IMR-90 (cell line): ENCODE measurements around the gene EXOSC3. TPM values are rescaled to one million over a fixed set of nuclear protein-coding genes. Genes with fewer than 3 reads are reported as not detected.

Experiments used
- ATAC-seq: fragments of 200-7000 bp; cut with Tn5 transposase; 2 replicates; pipeline ENCODE4 v1.9.1; 2020; ENCODE audit warnings: low read depth, mild to moderate bottlenecking, moderate library complexity
- BruUV-seq: library from RNA; stranded (reverse); fragments of 400-500 nt; replicated peaks from 2 replicates; lab custom pipeline; 2021; lab: Mats Ljungman, UMichigan
- CTCF ChIA-PET: fragments of 300-600 bp; formaldehyde crosslinking; extraction: SDS; loops from one replicate; lab custom pipeline; 2021; ENCODE audit warnings: antibody characterized with exemption; lab: Yijun Ruan, JAX
- POLR2A ChIA-PET: fragments of 300-600 bp; sonication (Branson Sonifier 250); formaldehyde crosslinking; loops from one replicate; lab custom pipeline; 2022; ENCODE audit warnings: antibody characterized with exemption; ENCODE audit not compliant: unreplicated experiment; lab: Charles Lee
- DNase-seq: peaks from one replicate; pipeline ENCODE4 v3.0.0; 2013
- H2AFZ ChIP-seq: replicated peaks from 2 replicates; pipeline ENCODE3; 2013; ENCODE audit warnings: low read length, mild to moderate bottlenecking; ENCODE audit not compliant: poor library complexity
- H2AK5ac ChIP-seq: 2 replicates; pipeline ENCODE4 v1.6.1; 2013; ENCODE audit warnings: low read depth, low read length, inconsistent platforms
- H2AK9ac ChIP-seq: replicated peaks from 2 replicates; pipeline ENCODE3; 2013; ENCODE audit warnings: mild to moderate bottlenecking, low read depth, low read length, moderate library complexity; ENCODE audit not compliant: poor library complexity
- H2BK120ac ChIP-seq: 2 replicates; pipeline ENCODE4 v1.6.1; 2013; ENCODE audit warnings: low read depth, low read length, inconsistent platforms
- H2BK15ac ChIP-seq: 3 replicates; pipeline ENCODE4 v1.6.1; 2013; ENCODE audit warnings: low read depth, low read length, inconsistent platforms
- H2BK20ac ChIP-seq: 2 replicates; pipeline ENCODE4 v1.6.1; 2013; ENCODE audit warnings: low read depth, mild to moderate bottlenecking, inconsistent platforms, low read length, moderate library complexity
- H2BK5ac ChIP-seq: 2 replicates; pipeline ENCODE4 v1.6.1; 2013; ENCODE audit warnings: mild to moderate bottlenecking, low read depth, low read length, inconsistent platforms; ENCODE audit not compliant: poor library complexity, severe bottlenecking
- H3K14ac ChIP-seq: replicated peaks from 2 replicates; pipeline ENCODE4 v1.6.1; 2013; ENCODE audit warnings: low read depth, low read length, inconsistent platforms
- H3K18ac ChIP-seq: 2 replicates; pipeline ENCODE4 v1.6.1; 2013; ENCODE audit warnings: low read depth, low read length, control low read depth
- H3K23ac ChIP-seq: 2 replicates; pipeline ENCODE4 v1.6.1; 2013; ENCODE audit warnings: low read depth, low read length, inconsistent platforms
- H3K27ac ChIP-seq: 2 replicates; pipeline ENCODE4 v1.5.1; 2013; ENCODE audit warnings: mild to moderate bottlenecking, control low read depth, low read length; ENCODE audit not compliant: insufficient read depth
- H3K27me3 ChIP-seq: 2 replicates; pipeline ENCODE4 v1.6.1; 2013; ENCODE audit warnings: low read length; ENCODE audit not compliant: control insufficient read depth, insufficient read depth
- H3K36me3 ChIP-seq: 2 replicates; pipeline ENCODE4 v1.6.1; 2013; ENCODE audit warnings: low read length, mixed read lengths; ENCODE audit not compliant: control insufficient read depth, insufficient read depth
- H3K4ac ChIP-seq: 2 replicates; pipeline ENCODE4 v1.6.1; 2013; ENCODE audit warnings: low read depth, low read length, inconsistent platforms
- H3K4me1 ChIP-seq: 2 replicates; pipeline ENCODE4 v1.6.1; 2013; ENCODE audit warnings: low read length, mixed read lengths; ENCODE audit not compliant: control insufficient read depth, insufficient read depth
- H3K4me2 ChIP-seq: 2 replicates; pipeline ENCODE4 v1.6.1; 2013; ENCODE audit warnings: low read depth, mild to moderate bottlenecking, control low read depth, low read length, moderate library complexity
- H3K4me3 ChIP-seq: 2 replicates; pipeline ENCODE4 v1.5.1; 2013; ENCODE audit warnings: low read depth, mild to moderate bottlenecking, control low read depth, low read length, moderate library complexity; ENCODE audit not compliant: insufficient read depth
- H3K56ac ChIP-seq: 2 replicates; pipeline ENCODE4 v1.6.1; 2013; ENCODE audit warnings: low read length, inconsistent platforms; ENCODE audit not compliant: insufficient read depth; ENCODE audit errors: extremely low read depth
- H3K79me1 ChIP-seq, 2 experiments: 2 replicates each; pipeline ENCODE4 v1.6.1; 2013; ENCODE audit warnings: low read length in 2 of 2, inconsistent platforms in 1 of 2, low read depth in 1 of 2
- H3K9ac ChIP-seq: 2 replicates; pipeline ENCODE4 v1.6.1; 2013; ENCODE audit warnings: low read depth, low read length, control low read depth
- H3K9me1 ChIP-seq: 2 replicates; pipeline ENCODE4 v1.6.1; 2013; ENCODE audit warnings: low read length, inconsistent platforms; ENCODE audit not compliant: insufficient read depth
- H3K9me3 ChIP-seq: 2 replicates; pipeline ENCODE4 v1.6.1; 2013; ENCODE audit warnings: low read length; ENCODE audit not compliant: control insufficient read depth, insufficient read depth
- H4K20me1 ChIP-seq: 2 replicates; pipeline ENCODE4 v1.6.1; 2013; ENCODE audit warnings: low read length, inconsistent platforms; ENCODE audit not compliant: insufficient read depth
- H4K5ac ChIP-seq: 2 replicates; pipeline ENCODE4 v1.6.1; 2013; ENCODE audit warnings: mild to moderate bottlenecking, low read depth, low read length, control low read depth
- H4K8ac ChIP-seq, 2 experiments: 2 replicates each; pipeline ENCODE4 v1.6.1; 2013; ENCODE audit warnings: low read depth in 2 of 2, low read length in 2 of 2, control low read depth in 1 of 2, inconsistent platforms in 1 of 2
- H4K91ac ChIP-seq: 2 replicates; pipeline ENCODE4 v1.6.1; 2013; ENCODE audit warnings: low read depth, low read length, inconsistent platforms; ENCODE audit not compliant: insufficient read depth
- BHLHE40 ChIP-seq: fragments of 150-350 bp; IDR thresholded peaks from 2 replicates; pipeline ENCODE4 v1.6.1; 2016; ENCODE audit warnings: mild to moderate bottlenecking, low read depth, low read length
- CEBPB ChIP-seq: IDR thresholded peaks from 2 replicates; pipeline ENCODE4 v1.6.1; 2012; ENCODE audit warnings: low read depth, low read length, improper control_type of control experiment
- CHD1 ChIP-seq: IDR thresholded peaks from 2 replicates; pipeline ENCODE4 v1.6.1; 2012; ENCODE audit warnings: low read depth, low read length, improper control_type of control experiment
- CTCF ChIP-seq: conservative IDR thresholded peaks from 2 replicates; pipeline ENCODE4 v1.5.1; 2012; ENCODE audit warnings: mild to moderate bottlenecking, low read depth, low read length, improper control_type of control experiment
- ELK1 ChIP-seq: fragments of 150-350 bp; IDR thresholded peaks from 2 replicates; pipeline ENCODE4 v1.6.1; 2016; ENCODE audit warnings: low read depth, mild to moderate bottlenecking, low read length, moderate library complexity, borderline replicate concordance
- FOS ChIP-seq: fragments of 150-350 bp; IDR thresholded peaks from 2 replicates; pipeline ENCODE4 v1.6.1; 2016; ENCODE audit warnings: low read depth, low read length
- MAFK ChIP-seq: IDR thresholded peaks from 2 replicates; pipeline ENCODE4 v1.6.1; 2012; ENCODE audit warnings: low read depth, low read length, improper control_type of control experiment
- MAZ ChIP-seq: IDR thresholded peaks from 2 replicates; pipeline ENCODE4 v1.6.1; 2012; ENCODE audit warnings: low read depth, mild to moderate bottlenecking, low read length, improper control_type of control experiment, moderate library complexity, borderline replicate concordance
- MXI1 ChIP-seq: IDR thresholded peaks from 2 replicates; pipeline ENCODE4 v1.6.1; 2012; ENCODE audit warnings: low read depth, mild to moderate bottlenecking, low read length, moderate library complexity, borderline replicate concordance
- NFE2L2 ChIP-seq: fragments of 150-350 bp; IDR thresholded peaks from 2 replicates; pipeline ENCODE4 v1.6.1; 2016; ENCODE audit warnings: low read depth, mild to moderate bottlenecking, low read length
- POLR2A ChIP-seq: IDR thresholded peaks from 2 replicates; pipeline ENCODE4 v1.6.1; 2012; ENCODE audit warnings: mild to moderate bottlenecking, low read depth, low read length
- RAD21 ChIP-seq: IDR thresholded peaks from 2 replicates; pipeline ENCODE4 v1.6.1; 2012; ENCODE audit warnings: low read length, improper control_type of control experiment
- RCOR1 ChIP-seq: IDR thresholded peaks from 2 replicates; pipeline ENCODE4 v1.6.1; 2012; ENCODE audit warnings: mild to moderate bottlenecking, low read length, improper control_type of control experiment; ENCODE audit not compliant: insufficient replicate concordance
- RFX5 ChIP-seq: IDR thresholded peaks from 2 replicates; pipeline ENCODE4 v1.8.0; 2012; ENCODE audit warnings: low read depth, mild to moderate bottlenecking, low read length, moderate library complexity
- SMC3 ChIP-seq: fragments of 150-350 bp; IDR thresholded peaks from 2 replicates; pipeline ENCODE4 v1.6.1; 2016; ENCODE audit warnings: low read depth, mild to moderate bottlenecking, antibody characterized with exemption, low read length, moderate library complexity
- WGBS, 2 experiments: methylation state at CpG; one replicate each; pipeline versions ENCODE4 v1.1.5 to v1.1.7; 2013; ENCODE audit warnings: missing lambda C conversion rate in 2 of 2; ENCODE audit not compliant: insufficient read length in 1 of 2; ENCODE audit errors: extremely low coverage in 2 of 2; 5-methylcytosine and 5-hydroxymethylcytosine counted together
- dilution Hi-C: fragments of 300-500 bp; cut with HindIII; formaldehyde crosslinking; loops from one replicate; pipeline ENCODE4 v1.14.3; 2018; ENCODE audit warnings: low sequenced_read_pairs; ENCODE audit not compliant: unreplicated experiment
- in situ Hi-C: fragments of 300-500 bp; cut with MboI; formaldehyde crosslinking; loops from 3 replicates; pipeline ENCODE4 v1.14.3; 2019; ENCODE audit warnings: low sequenced_read_pairs, inconsistent platforms, mixed read lengths
- intact Hi-C: fragments of 100-400 bp; cut with micrococcal nuclease; formaldehyde crosslinking; loops from 2 replicates; pipeline ENCODE4 v1.10.0; 2022
- polyA plus RNA-seq, 3 experiments: library from polyadenylated mRNA; depleted of rRNA; stranded (reverse); fragments of >200 nt; gene quantifications; 2 replicates each; pipeline ENCODE4 v1.2.3, GENCODE V29; 2012; ENCODE audit warnings: low replicate concordance in 1 of 3
- total RNA-seq: library from RNA; depleted of rRNA; stranded (reverse); fragments of >200 nt; gene quantifications from 2 replicates; pipeline ENCODE4 v1.2.3, GENCODE V29; 2012
- TF ChIP-seq, protein P1 (sequence below): fragments of 150-350 bp; IDR thresholded peaks from 2 replicates; pipeline ENCODE4 v1.6.1; 2017; ENCODE audit warnings: mild to moderate bottlenecking, antibody characterized with exemption, low read length, low read depth

The EXOSC3 gene
- total and polyA plus RNA-seq, 2 of the 4 experiments (the other 2 are of a cell fraction), result 27.1 to 28.9 TPM

DNA sequence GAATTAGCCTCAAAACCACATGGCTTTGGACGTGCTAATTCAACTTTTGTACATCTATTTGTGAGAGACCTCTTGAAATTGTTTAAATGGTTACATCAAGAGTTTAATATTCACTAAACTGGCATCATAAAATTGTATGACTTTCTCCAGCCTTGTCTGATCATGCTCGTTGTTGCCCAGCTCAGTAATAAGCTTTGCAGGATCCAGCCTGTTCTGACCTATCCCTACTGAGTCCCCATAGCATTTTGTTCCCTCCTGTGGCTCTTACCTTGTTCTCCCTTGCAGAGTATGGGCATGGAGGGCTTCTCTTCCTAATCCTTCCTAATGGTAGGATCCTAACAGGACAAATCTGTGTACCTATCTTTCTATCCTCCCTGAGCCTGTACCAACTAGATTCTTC lies 6.3 kb downstream of the EXOSC3 start:
- CTCF ChIA-PET, result no interaction called here
- TF ChIP-seq CHD1 (no peak), POLR2A (no peak), CEBPB (no peak), MXI1 (no peak), NFE2L2 (no peak), RCOR1 (no peak), RAD21 (no peak), FOS (no peak), CTCF (no peak), BHLHE40 (no peak), ELK1 (no peak), MAFK (no peak), SMC3 (no peak), RFX5 (no peak), MAZ (no peak)
- TF ChIP-seq, protein P1, sequence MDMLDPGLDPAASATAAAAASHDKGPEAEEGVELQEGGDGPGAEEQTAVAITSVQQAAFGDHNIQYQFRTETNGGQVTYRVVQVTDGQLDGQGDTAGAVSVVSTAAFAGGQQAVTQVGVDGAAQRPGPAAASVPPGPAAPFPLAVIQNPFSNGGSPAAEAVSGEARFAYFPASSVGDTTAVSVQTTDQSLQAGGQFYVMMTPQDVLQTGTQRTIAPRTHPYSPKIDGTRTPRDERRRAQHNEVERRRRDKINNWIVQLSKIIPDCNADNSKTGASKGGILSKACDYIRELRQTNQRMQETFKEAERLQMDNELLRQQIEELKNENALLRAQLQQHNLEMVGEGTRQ, result no peak
- Histone ChIP-seq H4K20me1 (peaks cover 8% of the 10 kb centered on the region; the same call in 1 of the 2 replicates), H3K4me1 (peaks cover 8% of the 10 kb centered on the region), H4K91ac (no peak overlapping the region), H3K23ac (no peak overlapping the region), H3K9ac (no peak overlapping the region), H3K56ac (no peak overlapping the region), H3K4me3 (no peak overlapping the region), H4K8ac (no peak overlapping the region), H4K5ac (no peak overlapping the region), H2BK20ac (no peak overlapping the region), H3K18ac (no peak overlapping the region), H3K27me3 (no peaks in the 10 kb centered on the region), H3K14ac (no peak overlapping the region), H2AFZ (no peak overlapping the region), H2BK15ac (no peak overlapping the region), H3K36me3 (peaks cover 27% of the 10 kb centered on the region), H3K9me3 (no peaks in the 10 kb centered on the region), H3K27ac (no peak overlapping the region), H3K4ac (no peak overlapping the region), H3K4me2 (no peak overlapping the region), H3K9me1 (peaks cover 9% of the 10 kb centered on the region), H2BK120ac (no peak overlapping the region), H2AK9ac (no peak overlapping the region), H3K79me1 (peaks cover 28 to 44% of the 10 kb centered on the region in 2 experiments), H2BK5ac (no peak overlapping the region), H2AK5ac (no peak overlapping the region)
- no TSS peak for BruUV-seq
- in situ Hi-C loops, result loop anchor here (10.0 kb wide), 1 partner anchor 294 kb away; the partner anchor contains the start of gene POLR1E
- POLR2A ChIA-PET, result no interaction called here
- intact Hi-C loops, result no loop called here
- ATAC-seq (no peak), DNase-seq (no peak)
- no CpG with 5 or more reads among the region's 2 CpGs for WGBS, 2 experiments
- dilution Hi-C loops, result no loop called here
